Epithelial cell of esophagus (primary cell): ENCODE measurements around the gene ZNF30.
A peak's percentile ranks its signal among the peaks of the same experiment; 100 is the strongest.
"Not testable (repeated sequence)": the region's sequence is repeated elsewhere in the genome, so short reads cannot be mapped to it uniquely, and the experiment has no call there.

Experiments
- DNase-seq: peaks from one replicate; pipeline ENCODE4 v3.0.0; 2010; ENCODE audit warnings: low read depth
- H3K4me3 ChIP-seq: 2 replicates; pipeline ENCODE4 v1.5.1; 2011; ENCODE audit warnings: mild to moderate bottlenecking, low read length, control low read depth
- CTCF ChIP-seq: IDR thresholded peaks from 2 replicates; pipeline ENCODE4 v1.5.1; 2011; ENCODE audit warnings: low read depth, mild to moderate bottlenecking, low read length, control low read depth, inconsistent platforms; ENCODE audit not compliant: insufficient read depth; ENCODE audit errors: missing control alignments

The ZNF30 gene

GRCh38 chr19:34904664-34905527 is 21.8 kb upstream of the ZNF30 start:
- no peak for TF ChIP-seq CTCF
- no peak for DNase-seq
- H3K4me3 ChIP-seq: no peak overlapping the region

- H3K4me3 ChIP-seq: no peak overlapping the region
- no peak for TF ChIP-seq CTCF
- no peak for DNase-seq
These were observed 15.9 kb upstream of the ZNF30 start for GRCh38 chr19:34910770-34911169.

- H3K4me3 ChIP-seq, DNase-seq: not testable (repeated sequence)
These were observed 9.6 kb upstream of the ZNF30 start for GRCh38 chr19:34917144-34917543.

- no peak for TF ChIP-seq CTCF
- no peak overlapping the region for H3K4me3 ChIP-seq
- no peak for DNase-seq
These were observed 8.5 kb upstream of the ZNF30 start for GRCh38 chr19:34918190-34918589.

GRCh38 chr19:34920090-34920786 is 6.5 kb upstream of the ZNF30 start:
- H3K4me3 ChIP-seq: not testable (repeated sequence)
- DNase-seq: peak; percentile 57

- no peak for TF ChIP-seq CTCF
- no peak for DNase-seq
- no peak overlapping the region for H3K4me3 ChIP-seq
These were observed 1.3 kb upstream of the ZNF30 start for GRCh38 chr19:34925278-34925855.

GRCh38 chr19:34926361-34926684 is 380 bp upstream of the ZNF30 start:
- no peak for TF ChIP-seq CTCF
- peak overlapping the region; percentile 82 for H3K4me3 ChIP-seq
- no peak for DNase-seq

- TF ChIP-seq CTCF: no peak
- H3K4me3 ChIP-seq: no peak overlapping the region
- DNase-seq: no peak
These were observed 5.8 kb downstream of the ZNF30 start for GRCh38 chr19:34932494-34932893.
